ENCODE data around the gene TBX2.

Gene TBX2

GRCh38 chr17:61360318-61360943 is 39.2 kb upstream of the TBX2 start:
- DNase-seq (ENCODE audit: insufficient read length, low spot score) (no peak), FAIRE-seq (no peak)
- TF ChIP-seq POLR2AphosphoS5 (IDR thresholded peaks at IDR 0.05; ENCODE audit: low read depth, low read length) (no peak), PAX5 (IDR thresholded peaks at IDR 0.05; ENCODE audit: insufficient read depth, low read length, severe bottlenecking) (no peak), POLR2A (IDR thresholded peaks at IDR 0.05; ENCODE audit: low read depth, low read length) (no peak), SPI1 (IDR thresholded peaks at IDR 0.05; ENCODE audit: low read depth, low read length) (no peak), TAF1 (IDR thresholded peaks at IDR 0.05; ENCODE audit: low read depth, low read length) (no peak), POU2F2 (IDR thresholded peaks at IDR 0.05; ENCODE audit: low read depth, low read length) (no peak)

GRCh38 chr17:61361084-61361483 is 38.6 kb upstream of the TBX2 start:
- no peak for DNase-seq (ENCODE audit: insufficient read length, low spot score)
- FAIRE-seq = no peak
- no peak for TF ChIP-seq PAX5 (IDR thresholded peaks at IDR 0.05; ENCODE audit: insufficient read depth, low read length, severe bottlenecking)
- no peak for TF ChIP-seq POU2F2 (IDR thresholded peaks at IDR 0.05; ENCODE audit: low read depth, low read length)
- TF ChIP-seq TAF1 (IDR thresholded peaks at IDR 0.05; ENCODE audit: low read depth, low read length) = no peak
- no peak for TF ChIP-seq SPI1 (IDR thresholded peaks at IDR 0.05; ENCODE audit: low read depth, low read length)
- TF ChIP-seq POLR2A (IDR thresholded peaks at IDR 0.05; ENCODE audit: low read depth, low read length) = no peak
- TF ChIP-seq POLR2AphosphoS5 (IDR thresholded peaks at IDR 0.05; ENCODE audit: low read depth, low read length) = no peak

DNA sequence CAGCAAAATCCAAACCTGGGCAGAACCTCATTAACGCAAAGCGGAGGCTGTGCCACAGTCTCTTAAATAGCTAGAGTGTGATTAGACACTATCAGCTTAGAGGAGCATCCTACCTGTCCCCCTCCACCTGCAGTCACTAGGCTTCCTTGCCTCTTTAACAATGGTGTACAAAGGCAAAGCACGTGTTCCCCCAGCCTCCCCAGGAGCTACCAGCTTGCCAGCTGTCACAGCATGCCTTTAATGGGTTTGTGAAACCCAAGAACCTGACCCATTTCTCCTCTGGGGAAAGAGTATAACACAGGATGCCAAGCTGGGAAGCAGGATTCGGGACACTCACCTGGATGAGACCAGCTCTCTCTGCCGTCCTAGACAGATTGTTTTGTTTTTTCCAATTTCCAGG is 37.2 kb upstream of the TBX2 start:
- FAIRE-seq = no peak
- no peak for DNase-seq (ENCODE audit: insufficient read length, low spot score)
- no peak for TF ChIP-seq POLR2AphosphoS5 (IDR thresholded peaks at IDR 0.05; ENCODE audit: low read depth, low read length)
- no peak for TF ChIP-seq TAF1 (IDR thresholded peaks at IDR 0.05; ENCODE audit: low read depth, low read length)
- no peak for TF ChIP-seq SPI1 (IDR thresholded peaks at IDR 0.05; ENCODE audit: low read depth, low read length)
- TF ChIP-seq POLR2A (IDR thresholded peaks at IDR 0.05; ENCODE audit: low read depth, low read length) = no peak
- TF ChIP-seq POU2F2 (IDR thresholded peaks at IDR 0.05; ENCODE audit: low read depth, low read length) = no peak
- TF ChIP-seq PAX5 (IDR thresholded peaks at IDR 0.05; ENCODE audit: insufficient read depth, low read length, severe bottlenecking) = no peak

- DNase-seq (ENCODE audit: insufficient read length, low spot score) (no peak), FAIRE-seq (no peak)
- TF ChIP-seq POLR2AphosphoS5 (IDR thresholded peaks at IDR 0.05; ENCODE audit: low read depth, low read length) (no peak), TAF1 (IDR thresholded peaks at IDR 0.05; ENCODE audit: low read depth, low read length) (no peak), POU2F2 (IDR thresholded peaks at IDR 0.05; ENCODE audit: low read depth, low read length) (no peak), SPI1 (IDR thresholded peaks at IDR 0.05; ENCODE audit: low read depth, low read length) (no peak), PAX5 (IDR thresholded peaks at IDR 0.05; ENCODE audit: insufficient read depth, low read length, severe bottlenecking) (no peak), POLR2A (IDR thresholded peaks at IDR 0.05; ENCODE audit: low read depth, low read length) (no peak)
Observed at GRCh38 chr17:61362852-61363600, 36.6 kb upstream of the TBX2 start.

DNA sequence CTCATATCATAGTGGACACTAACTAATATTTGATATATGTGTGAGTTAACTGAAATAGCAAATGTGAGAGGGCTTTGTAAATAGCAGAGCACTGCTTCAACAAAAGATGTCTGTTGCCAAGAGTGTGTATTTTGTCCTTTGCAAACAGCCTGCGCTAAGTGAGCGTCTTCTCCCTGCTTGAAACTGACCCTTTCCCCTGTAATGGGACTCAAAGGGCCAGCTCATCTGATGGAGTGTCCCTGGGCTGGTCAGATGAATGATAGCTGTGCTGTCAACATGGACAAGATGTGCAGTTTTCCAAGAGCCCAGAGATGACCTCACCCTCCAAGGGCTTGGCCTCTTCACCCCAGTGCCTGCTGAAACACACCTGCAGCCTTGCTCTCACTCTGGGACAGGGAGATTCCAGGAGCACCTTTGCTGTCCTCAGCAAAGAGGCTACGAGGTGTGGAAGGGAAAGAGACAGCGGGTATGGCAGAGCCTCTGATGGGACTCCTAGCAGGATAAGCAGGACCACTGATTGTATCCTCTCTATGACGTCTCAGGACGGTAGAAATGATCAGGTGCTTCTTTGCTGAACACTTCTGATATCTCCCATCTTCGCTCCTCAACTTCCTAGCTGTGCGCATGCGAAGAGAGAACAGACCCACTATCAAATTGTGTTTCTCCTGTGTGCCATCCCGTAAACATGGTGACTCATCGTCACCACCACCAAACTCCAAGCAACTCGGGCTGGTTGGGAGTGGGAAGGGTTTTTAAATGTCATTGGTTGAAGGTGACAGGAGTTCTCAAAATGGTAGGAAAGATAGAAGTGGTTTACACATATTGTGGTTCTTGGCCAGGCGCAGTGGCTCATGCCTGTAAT is 35.8 kb upstream of the TBX2 start:
- TF ChIP-seq SPI1 (IDR thresholded peaks at IDR 0.05; ENCODE audit: low read depth, low read length) = no peak
- TF ChIP-seq TAF1 (IDR thresholded peaks at IDR 0.05; ENCODE audit: low read depth, low read length) = no peak
- FAIRE-seq = no peak

DNA sequence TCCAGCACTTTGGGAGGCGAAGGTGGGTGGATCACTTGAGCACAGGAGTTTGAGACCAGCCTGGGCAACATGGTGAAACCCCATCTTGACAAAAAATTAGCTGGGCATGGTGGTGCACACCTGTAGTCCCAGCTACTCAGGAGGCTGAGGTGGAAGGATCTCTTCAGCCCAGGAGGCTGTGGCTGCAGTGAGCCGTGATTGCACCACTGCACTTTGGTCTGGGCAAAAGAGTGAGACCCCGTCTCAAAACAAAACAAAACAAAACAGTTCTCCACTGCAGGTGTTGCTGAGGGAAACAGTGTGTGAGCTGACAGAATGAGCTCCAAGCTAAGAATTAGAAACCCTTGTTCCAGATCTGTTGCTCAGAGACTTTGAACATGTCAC is 35.2 kb upstream of the TBX2 start:
- TF ChIP-seq POLR2A (IDR thresholded peaks at IDR 0.05; ENCODE audit: low read depth, low read length) = no peak
- no peak for TF ChIP-seq POU2F2 (IDR thresholded peaks at IDR 0.05; ENCODE audit: low read depth, low read length)
- no peak for TF ChIP-seq SPI1 (IDR thresholded peaks at IDR 0.05; ENCODE audit: low read depth, low read length)
- TF ChIP-seq PAX5 (IDR thresholded peaks at IDR 0.05; ENCODE audit: insufficient read depth, low read length, severe bottlenecking) = no peak
- no peak for TF ChIP-seq POLR2AphosphoS5 (IDR thresholded peaks at IDR 0.05; ENCODE audit: low read depth, low read length)
- TF ChIP-seq TAF1 (IDR thresholded peaks at IDR 0.05; ENCODE audit: low read depth, low read length) = no peak
- FAIRE-seq (no peak), DNase-seq (ENCODE audit: insufficient read length, low spot score) (no peak)

More for the DNA sequence above, 35.8 kb upstream of the TBX2 start:
- DNase-seq (ENCODE audit: insufficient read length, low spot score) = no peak

GRCh38 chr17:61366076-61366714 is 33.4 kb upstream of the TBX2 start:
- DNase-seq (ENCODE audit: insufficient read length, low spot score) (no peak), FAIRE-seq (no peak)
- TF ChIP-seq SPI1 (IDR thresholded peaks at IDR 0.05; ENCODE audit: low read depth, low read length) (no peak), POLR2AphosphoS5 (IDR thresholded peaks at IDR 0.05; ENCODE audit: low read depth, low read length) (no peak), TAF1 (IDR thresholded peaks at IDR 0.05; ENCODE audit: low read depth, low read length) (no peak)

- no peak for FAIRE-seq
- TF ChIP-seq PAX5 (IDR thresholded peaks at IDR 0.05; ENCODE audit: insufficient read depth, low read length, severe bottlenecking) (no peak), TAF1 (IDR thresholded peaks at IDR 0.05; ENCODE audit: low read depth, low read length) (no peak), POLR2AphosphoS5 (IDR thresholded peaks at IDR 0.05; ENCODE audit: low read depth, low read length) (no peak), POLR2A (IDR thresholded peaks at IDR 0.05; ENCODE audit: low read depth, low read length) (no peak)
- no peak for DNase-seq (ENCODE audit: insufficient read length, low spot score)
Observed at GRCh38 chr17:61366715-61367413, 32.8 kb upstream of the TBX2 start.
